ENCODE data around the gene AIPL1.

The AIPL1 gene

DNA sequence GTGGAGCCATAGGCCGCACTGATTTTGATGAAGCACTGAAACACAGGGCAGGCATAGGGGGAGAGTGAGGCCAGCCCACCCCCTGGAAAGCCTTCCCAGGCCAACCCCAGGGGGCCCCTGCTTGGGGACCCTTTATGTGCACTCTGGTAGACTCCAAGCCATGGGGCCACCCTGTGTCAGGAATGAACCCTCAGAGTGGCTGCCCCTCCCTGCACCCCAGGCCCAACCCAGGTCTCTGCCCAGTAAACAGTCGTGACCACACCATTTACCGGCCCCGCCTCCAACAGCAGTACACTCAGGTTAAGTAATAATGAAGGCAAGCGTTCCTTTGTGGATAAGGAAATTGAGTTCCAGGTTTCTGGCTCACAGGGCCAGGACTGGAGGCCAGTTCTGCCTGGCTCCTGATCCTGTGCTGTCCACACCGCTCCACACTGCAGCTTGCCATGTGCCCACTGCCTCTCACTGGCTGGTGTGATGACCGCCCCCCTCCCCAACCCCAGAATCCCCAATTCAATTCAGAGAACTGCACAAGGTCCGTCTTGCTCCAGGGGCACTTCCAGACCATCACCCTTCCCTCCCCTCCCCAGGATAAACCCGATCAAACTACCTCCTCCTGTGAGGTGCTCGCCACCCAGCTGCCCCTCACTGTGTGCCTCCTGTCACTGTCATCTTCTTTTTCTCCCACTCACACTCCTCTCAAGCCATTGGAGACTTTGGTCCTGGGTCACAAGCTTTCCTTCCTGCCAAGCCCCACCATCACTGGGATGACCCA, 23.0 kb upstream of the AIPL1 start:
- Histone ChIP-seq H3K27ac (ENCODE audit: low read length) (no peak overlapping the region), H3K4me1 (ENCODE audit: low read length) (peaks cover 11% of the 10 kb centered on the region), H4K20me1 (ENCODE audit: insufficient read depth, low read length) (no peaks in the 10 kb centered on the region), H3F3A (ENCODE audit: insufficient read depth, low read length) (no peaks in the 10 kb centered on the region; the same call in 1 of the 2 replicates), H2AFZ (ENCODE audit: low read length) (no peak overlapping the region), H3K4me2 (ENCODE audit: low read depth, low read length) (no peak overlapping the region), H3K27me3 (replicated peaks; ENCODE audit: insufficient read depth, low read length) (peaks cover 50% of the 10 kb centered on the region), H3K9me3 (replicated peaks; ENCODE audit: insufficient read depth, low read length) (no peaks in the 10 kb centered on the region), H3K9me2 (replicated peaks; ENCODE audit: insufficient read depth, low read length) (no peaks in the 10 kb centered on the region), H3K9ac (ENCODE audit: low read length) (no peak overlapping the region), H3K36me3 (replicated peaks; ENCODE audit: insufficient read depth, low read length) (no peaks in the 10 kb centered on the region), H3K4me3 (ENCODE audit: low read length) (no peak overlapping the region), H3K79me2 (ENCODE audit: low read length) (no peaks in the 10 kb centered on the region)
- TF ChIP-seq EZH2 (optimal IDR thresholded peaks at IDR 0.05; ENCODE audit: low read depth, low read length) (no peak), EZH2phosphoT487 (IDR thresholded peaks at IDR 0.05; ENCODE audit: low read length) (no peak), CTCF (IDR thresholded peaks at IDR 0.05; ENCODE audit: low read length) (no peak)
- no peak for DNase-seq

GRCh38 chr17:6456914-6457687, 22.2 kb upstream of the AIPL1 start:
- DNase-seq, result no peak

DNA sequence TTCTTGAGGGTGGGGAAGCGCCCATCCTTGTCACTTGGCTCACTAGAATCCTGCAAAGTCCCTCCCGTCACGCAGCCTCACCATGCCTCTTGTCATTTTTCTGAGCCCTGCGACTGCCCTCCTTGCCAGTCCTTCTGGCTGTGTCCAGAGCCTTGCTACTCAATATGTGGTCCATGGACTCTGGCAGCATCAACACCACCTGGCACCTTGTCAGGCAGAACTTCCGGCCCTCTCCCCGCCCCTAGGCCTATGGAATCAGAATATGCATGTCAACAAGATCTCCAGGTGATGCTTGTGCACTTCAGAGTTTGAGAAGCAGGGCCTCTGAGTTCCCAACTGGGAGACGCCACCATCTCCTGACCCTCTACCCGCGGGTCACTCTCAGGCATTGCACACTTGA, 21.4 kb upstream of the AIPL1 start:
- no peak overlapping the region for H3K4me3 ChIP-seq (ENCODE audit: low read length)
- no peaks in the 10 kb centered on the region for H3K36me3 ChIP-seq (replicated peaks; ENCODE audit: insufficient read depth, low read length)
- no peaks in the 10 kb centered on the region; the same call in 1 of the 2 replicates for H3F3A ChIP-seq (ENCODE audit: insufficient read depth, low read length)
- TF ChIP-seq EZH2phosphoT487 (IDR thresholded peaks at IDR 0.05; ENCODE audit: low read length), result no peak
- TF ChIP-seq CTCF (IDR thresholded peaks at IDR 0.05; ENCODE audit: low read length), result no peak
- no peak for TF ChIP-seq EZH2 (optimal IDR thresholded peaks at IDR 0.05; ENCODE audit: low read depth, low read length)
- H2AFZ ChIP-seq (ENCODE audit: low read length), result no peak overlapping the region
- no peaks in the 10 kb centered on the region for H4K20me1 ChIP-seq (ENCODE audit: insufficient read depth, low read length)
- peaks cover 8% of the 10 kb centered on the region for H3K4me1 ChIP-seq (ENCODE audit: low read length)
- H3K4me2 ChIP-seq (ENCODE audit: low read depth, low read length), result no peak overlapping the region
- H3K27ac ChIP-seq (ENCODE audit: low read length), result no peak overlapping the region
- peaks cover 44% of the 10 kb centered on the region for H3K27me3 ChIP-seq (replicated peaks; ENCODE audit: insufficient read depth, low read length)
- H3K9ac ChIP-seq (ENCODE audit: low read length), result no peak overlapping the region
- no peaks in the 10 kb centered on the region for H3K79me2 ChIP-seq (ENCODE audit: low read length)
- DNase-seq, result no peak
- H3K9me2 ChIP-seq (replicated peaks; ENCODE audit: insufficient read depth, low read length), result no peaks in the 10 kb centered on the region
- no peaks in the 10 kb centered on the region for H3K9me3 ChIP-seq (replicated peaks; ENCODE audit: insufficient read depth, low read length)

More at GRCh38 chr17:6456914-6457687, 22.2 kb upstream of the AIPL1 start:
- Histone ChIP-seq H3K9me3 (replicated peaks; ENCODE audit: insufficient read depth, low read length) (no peaks in the 10 kb centered on the region), H3K4me2 (ENCODE audit: low read depth, low read length) (no peak overlapping the region), H3K9me2 (replicated peaks; ENCODE audit: insufficient read depth, low read length) (no peaks in the 10 kb centered on the region), H3K27ac (ENCODE audit: low read length) (no peak overlapping the region), H2AFZ (ENCODE audit: low read length) (no peak overlapping the region), H4K20me1 (ENCODE audit: insufficient read depth, low read length) (no peaks in the 10 kb centered on the region), H3K4me1 (ENCODE audit: low read length) (peaks cover 11% of the 10 kb centered on the region), H3K36me3 (replicated peaks; ENCODE audit: insufficient read depth, low read length) (no peaks in the 10 kb centered on the region), H3K27me3 (replicated peaks; ENCODE audit: insufficient read depth, low read length) (peaks cover 44% of the 10 kb centered on the region), H3K4me3 (ENCODE audit: low read length) (no peak overlapping the region), H3K9ac (ENCODE audit: low read length) (no peak overlapping the region), H3K79me2 (ENCODE audit: low read length) (no peaks in the 10 kb centered on the region), H3F3A (ENCODE audit: insufficient read depth, low read length) (no peaks in the 10 kb centered on the region; the same call in 1 of the 2 replicates)
- TF ChIP-seq EZH2phosphoT487 (IDR thresholded peaks at IDR 0.05; ENCODE audit: low read length) (no peak), EZH2 (optimal IDR thresholded peaks at IDR 0.05; ENCODE audit: low read depth, low read length) (no peak), CTCF (IDR thresholded peaks at IDR 0.05; ENCODE audit: low read length) (no peak)
